T-cell (primary cell): ENCODE results near the gene TMEM250. TPM values are rescaled to one million over a fixed set of nuclear protein-coding genes. Genes with fewer than 3 reads are reported as not detected.
A peak's percentile ranks its signal among the peaks of the same experiment; 100 is the strongest.

ENCODE experiments used
- ATAC-seq, 4 experiments: fragments of 200-7000 bp in 3 of 4; fragments of 150-1000 bp in 1 of 4; cut with Tn5 transposase; replicated peaks in 1 of 4; 1 replicate in 3 of 4; 2 replicates in 1 of 4; pipeline ENCODE4 v1.10.0; 2021; ENCODE audit warnings: moderate library complexity in 3 of 4, mild to moderate bottlenecking in 2 of 4, moderate number of reproducible peaks in 1 of 4
- CTCF ChIA-PET, 2 donors: fragments of 300-600 bp; sonication (Branson Sonifier 250); formaldehyde crosslinking; loops; one replicate each; lab custom pipeline; 2022; ENCODE audit warnings: antibody characterized with exemption in 2 of 2; lab: Charles Lee
- POLR2A ChIA-PET, 2 donors: fragments of 300-600 bp; sonication (Branson Sonifier 250); formaldehyde crosslinking; loops; one replicate each; lab custom pipeline; 2022; ENCODE audit warnings: antibody characterized with exemption in 2 of 2; lab: Charles Lee
- DNase-seq, 35 experiments: peaks; one replicate each; pipeline versions ENCODE4 v3.0.0 to v3.0.0-alpha.2; 2013 to 2023
- H3K27ac ChIP-seq: one replicate; pipeline ENCODE4 v1.5.1; 2013; ENCODE audit warnings: low read length
- H3K27me3 ChIP-seq, 2 experiments: replicated peaks in 1 of 2; 1 replicate in 1 of 2; 2 replicates in 1 of 2; pipeline versions ENCODE4 v1.6.1 to v1.7.0; 2013; ENCODE audit warnings: low read length in 1 of 2, mixed read lengths in 1 of 2; ENCODE audit not compliant: control insufficient read depth in 2 of 2, insufficient read depth in 2 of 2; ENCODE audit errors: extremely low read depth in 1 of 2
- H3K36me3 ChIP-seq, 2 donors: 1 replicate in 1 of 2; 2 replicates in 1 of 2; pipeline versions ENCODE4 v1.6.1 to v1.7.0; 2013; ENCODE audit warnings: low read length in 1 of 2; ENCODE audit not compliant: control insufficient read depth in 2 of 2, insufficient read depth in 1 of 2; ENCODE audit errors: extremely low read depth in 1 of 2
- H3K4me1 ChIP-seq, 2 experiments: 1 replicate in 1 of 2; 2 replicates in 1 of 2; pipeline versions ENCODE4 v1.6.1 to v1.7.0; 2013; ENCODE audit warnings: low read length in 2 of 2, mixed read lengths in 1 of 2; ENCODE audit not compliant: insufficient read depth in 2 of 2, control insufficient read depth in 1 of 2; ENCODE audit errors: extremely low read depth in 1 of 2
- H3K4me3 ChIP-seq, 2 donors: 1 replicate in 1 of 2; 2 replicates in 1 of 2; pipeline versions ENCODE4 v1.5.1 to v1.7.0; 2013; ENCODE audit warnings: mild to moderate bottlenecking in 2 of 2, low read length in 1 of 2, moderate library complexity in 1 of 2; ENCODE audit not compliant: control insufficient read depth in 1 of 2; ENCODE audit errors: extremely low read depth in 1 of 2
- H3K9me3 ChIP-seq: 2 replicates; pipeline ENCODE4 v1.7.0; 2013
- H3K27ac Mint-ChIP-seq, 2 donors: one replicate each; pipeline ENCODE4 v1.8.0; 2020 to 2021; ENCODE audit warnings: mild to moderate bottlenecking in 2 of 2, mixed read lengths in 2 of 2
- H3K27me3 Mint-ChIP-seq, 2 donors: one replicate each; pipeline ENCODE4 v1.8.0; 2021 to 2022; ENCODE audit warnings: mixed read lengths in 2 of 2
- H3K36me3 Mint-ChIP-seq: one replicate; pipeline ENCODE4 v1.8.0; 2021; ENCODE audit warnings: mixed read lengths
- H3K4me1 Mint-ChIP-seq, 3 donors: one replicate each; pipeline ENCODE4 v1.8.0; 2020 to 2022; ENCODE audit warnings: mixed read lengths in 3 of 3, mild to moderate bottlenecking in 1 of 3
- H3K4me3 Mint-ChIP-seq, 3 donors: one replicate each; pipeline ENCODE4 v1.8.0; 2020 to 2022; ENCODE audit warnings: mild to moderate bottlenecking in 3 of 3, mixed read lengths in 3 of 3, moderate library complexity in 3 of 3
- H3K9me3 Mint-ChIP-seq, 3 donors: one replicate each; pipeline ENCODE4 v1.8.0; 2020 to 2022; ENCODE audit warnings: mixed read lengths in 3 of 3
- WGBS: methylation state at CpG from one replicate; pipeline ENCODE4 v1.1.5; 2013; ENCODE audit warnings: missing lambda C conversion rate; ENCODE audit not compliant: insufficient coverage; 5-methylcytosine and 5-hydroxymethylcytosine counted together
- total RNA-seq, 35 experiments: library from RNA in 6 of 35; stranded (reverse) in 6 of 35; fragments of 120-200 nt in 1 of 35; gene quantifications; one replicate each; pipeline versions ENCODE4 v1.2.1 to v1.2.4 and lab custom pipeline; 2013 to 2026

TMEM250 gene
- total RNA-seq, 5 donors from 2014 or later (not counting 1 experiment from before 2014, with no cell fraction given) = 21.0 to 77.9 (median 63.0) TPM

DNA sequence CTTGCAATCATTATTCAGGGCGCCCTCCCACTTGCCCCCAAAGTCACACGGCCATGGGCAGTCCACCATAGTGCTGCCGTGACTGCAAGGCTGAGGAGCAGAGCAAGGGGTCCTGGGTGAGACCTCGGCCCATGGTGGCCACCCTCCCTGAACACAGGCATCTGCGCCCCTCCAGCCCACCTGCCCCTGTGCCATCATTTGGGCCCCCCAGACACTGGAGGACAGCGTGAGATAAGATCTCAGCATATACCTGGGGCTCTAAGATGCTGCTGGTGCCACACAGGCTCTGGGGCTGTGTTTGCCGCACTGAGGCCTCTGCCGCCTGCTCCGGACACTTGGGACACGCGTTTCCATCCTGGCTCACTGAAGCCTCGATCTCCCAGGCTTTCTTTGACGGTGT lies 3.5 kb downstream of the TMEM250 start:
- no peak overlapping the region for H3K4me3 ChIP-seq
- H3K27ac Mint-ChIP-seq = peak overlapping the region in 1 of 2 donors; percentile 94
- H3K4me3 Mint-ChIP-seq = peak overlapping the region in 1 of 3 donors; percentile 5
- peaks cover 38 to 56% (median 53%) of the 10 kb centered on the region in 3 donors for H3K4me1 Mint-ChIP-seq
- POLR2A ChIA-PET = no interaction called here
- no peaks in the 10 kb centered on the region for H3K9me3 Mint-ChIP-seq
- H3K27ac ChIP-seq = no peak overlapping the region
- no peaks in the 10 kb centered on the region for H3K9me3 ChIP-seq
- H3K4me1 ChIP-seq = peaks cover 45 to 82% of the 10 kb centered on the region in 2 experiments
- peaks cover 10 to 22% of the 10 kb centered on the region in 2 donors for H3K36me3 ChIP-seq
- no peaks in the 10 kb centered on the region for H3K27me3 ChIP-seq
- WGBS = 92% methylated on average over 13 of the region's 13 CpGs
- ATAC-seq = no peak
- no peaks in the 10 kb centered on the region for H3K27me3 Mint-ChIP-seq
- no peak for DNase-seq
- H3K36me3 Mint-ChIP-seq = no peaks in the 10 kb centered on the region
- CTCF ChIA-PET = no interaction called here

DNA sequence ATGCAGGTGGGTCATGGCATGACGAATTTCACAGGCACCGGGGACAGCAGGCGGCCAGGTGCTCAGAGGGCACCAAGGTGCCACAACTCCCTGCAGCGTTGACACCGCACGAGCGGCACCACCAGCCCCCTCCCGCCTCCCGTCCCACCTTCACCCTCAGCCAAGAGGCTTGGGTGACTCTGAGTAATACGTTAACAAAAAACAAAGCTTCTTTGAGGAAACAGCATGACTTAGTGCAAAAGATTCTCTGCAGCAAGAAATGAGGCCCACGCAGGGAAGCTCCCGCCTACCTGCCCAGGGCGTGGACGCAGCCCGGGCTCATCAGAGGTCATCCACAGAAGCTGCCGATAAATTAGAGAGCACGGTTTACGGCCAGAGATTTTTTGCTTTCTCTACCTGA lies 4.1 kb downstream of the TMEM250 start:
- DNase-seq = no peak
- H3K9me3 Mint-ChIP-seq = no peaks in the 10 kb centered on the region
- H3K27ac ChIP-seq = no peak overlapping the region
- POLR2A ChIA-PET = no interaction called here
- no peaks in the 10 kb centered on the region for H3K27me3 Mint-ChIP-seq
- no peaks in the 10 kb centered on the region for H3K9me3 ChIP-seq
- no peaks in the 10 kb centered on the region for H3K27me3 ChIP-seq
- H3K27ac Mint-ChIP-seq = peak overlapping the region in 1 of 2 donors; percentile 94
- ATAC-seq = no peak
- peaks cover 42 to 56% (median 55%) of the 10 kb centered on the region in 3 donors for H3K4me1 Mint-ChIP-seq
- peaks cover 10 to 22% of the 10 kb centered on the region in 2 donors for H3K36me3 ChIP-seq
- 95% methylated on average over 18 of the region's 18 CpGs for WGBS
- H3K36me3 Mint-ChIP-seq = no peaks in the 10 kb centered on the region
- H3K4me1 ChIP-seq = peaks cover 47 to 82% of the 10 kb centered on the region in 2 experiments
- CTCF ChIA-PET = no interaction called here
- H3K4me3 ChIP-seq = no peak overlapping the region
- peak overlapping the region in 1 of 3 donors; percentile 5 for H3K4me3 Mint-ChIP-seq

DNA sequence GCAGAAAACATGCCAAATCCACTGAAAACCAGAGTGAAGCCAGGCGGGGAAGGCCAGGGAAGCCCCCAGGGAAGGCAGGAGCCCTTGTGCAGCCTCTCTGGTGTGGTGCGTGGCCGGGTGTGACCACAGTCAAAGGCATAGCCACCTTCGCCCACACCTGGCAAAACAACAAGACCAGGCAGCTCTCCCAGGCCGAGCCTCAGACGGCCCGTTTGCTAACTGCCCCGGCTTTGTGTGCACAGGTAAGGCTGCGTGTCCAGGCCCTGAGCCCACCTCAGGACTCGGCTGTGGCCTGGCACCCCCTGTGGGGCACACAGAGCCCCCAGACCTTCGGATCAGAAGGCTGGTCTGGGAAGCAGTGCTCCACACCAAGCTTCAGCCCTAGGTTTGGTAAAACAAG lies 6.1 kb downstream of the TMEM250 start:
- DNase-seq (no peak), ATAC-seq (no peak)
- WGBS = 83% methylated on average over 10 of the region's 11 CpGs
- Mint-ChIP-seq H3K36me3 (no peaks in the 10 kb centered on the region), H3K4me3 (peak overlapping the region in 1 of 3 donors; percentile 83), H3K4me1 (peaks cover 53 to 68% (median 68%) of the 10 kb centered on the region in 3 donors), H3K9me3 (no peaks in the 10 kb centered on the region), H3K27me3 (no peaks in the 10 kb centered on the region), H3K27ac (peak overlapping the region; percentile 94 to 96)
- Histone ChIP-seq H3K36me3 (peaks cover 10 to 22% of the 10 kb centered on the region in 2 donors), H3K9me3 (no peaks in the 10 kb centered on the region), H3K4me3 (no peak overlapping the region), H3K27me3 (no peaks in the 10 kb centered on the region), H3K4me1 (peaks cover 53 to 93% of the 10 kb centered on the region in 2 experiments), H3K27ac (peak overlapping the region; percentile 53)
- POLR2A ChIA-PET = no interaction called here
- CTCF ChIA-PET = no interaction called here

DNA sequence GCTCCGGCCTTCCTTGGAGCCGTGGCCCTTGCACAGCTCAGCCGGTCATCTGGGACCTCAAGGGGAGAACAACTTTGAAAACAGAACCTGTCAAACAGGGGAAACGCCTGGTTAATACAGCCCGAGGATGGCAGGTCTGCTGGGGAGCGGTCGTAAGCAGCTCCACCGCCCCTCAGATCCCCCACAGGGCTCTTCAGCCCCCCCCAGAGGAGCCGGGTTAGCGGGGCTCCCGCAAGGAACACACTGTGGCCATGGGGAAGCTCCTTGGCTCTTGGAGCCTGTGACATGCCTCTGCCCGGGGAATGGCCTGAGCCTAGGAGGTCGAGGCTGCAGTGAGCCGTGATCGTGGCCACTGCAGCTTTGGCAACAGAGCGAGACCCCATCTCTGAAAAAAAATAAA lies 6.8 kb downstream of the TMEM250 start:
- Mint-ChIP-seq H3K4me3 (peak overlapping the region in 1 of 3 donors; percentile 83), H3K4me1 (peaks cover 60 to 73% (median 71%) of the 10 kb centered on the region in 3 donors), H3K9me3 (no peaks in the 10 kb centered on the region), H3K27me3 (no peaks in the 10 kb centered on the region), H3K36me3 (no peaks in the 10 kb centered on the region), H3K27ac (peak overlapping the region; percentile 79 to 96)
- ChIA-PET POLR2A (interaction anchor here in 1 of 2 donors (0.6 kb wide), 1 partner anchor 18 kb away, joined by 3 read pairs; no protein-coding TSS in a partner anchor), CTCF (no interaction called here)
- H3K4me1 ChIP-seq = peaks cover 53 to 93% of the 10 kb centered on the region in 2 experiments
- no peak for DNase-seq
- H3K27me3 ChIP-seq = no peaks in the 10 kb centered on the region
- peaks cover 5 to 22% of the 10 kb centered on the region in 2 donors for H3K36me3 ChIP-seq
- H3K27ac ChIP-seq = peak overlapping the region; percentile 52
- no peaks in the 10 kb centered on the region for H3K9me3 ChIP-seq
- ATAC-seq = no peak
- 92% methylated on average over 16 of the region's 16 CpGs for WGBS
- H3K4me3 ChIP-seq = no peak overlapping the region

DNA sequence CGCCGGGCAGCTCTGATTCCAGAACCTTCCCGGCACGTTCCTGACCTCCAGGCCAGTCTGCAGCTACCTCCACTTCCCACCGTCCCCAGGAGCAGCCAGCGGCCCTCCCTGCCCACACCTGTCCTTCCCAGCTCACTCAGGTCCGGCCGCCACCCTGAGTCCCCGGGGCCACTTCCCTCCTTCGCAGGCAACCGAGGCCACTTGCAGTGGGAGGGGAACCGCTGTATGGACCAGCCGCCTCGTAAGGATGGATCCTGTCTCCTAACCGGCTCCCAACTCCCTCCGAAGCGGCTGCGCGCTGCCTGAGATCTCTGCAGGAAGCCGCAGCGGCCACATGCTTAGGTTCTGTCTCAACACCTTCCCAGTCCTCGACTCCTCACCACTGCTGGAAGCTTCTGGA lies 7.5 kb downstream of the TMEM250 start:
- no peaks in the 10 kb centered on the region for H3K27me3 Mint-ChIP-seq
- Histone ChIP-seq H3K4me1 (peaks cover 53 to 96% of the 10 kb centered on the region in 2 experiments), H3K27me3 (no peaks in the 10 kb centered on the region), H3K4me3 (no peak overlapping the region), H3K9me3 (no peaks in the 10 kb centered on the region), H3K36me3 (peaks cover 4 to 18% of the 10 kb centered on the region in 2 donors), H3K27ac (peak overlapping the region; percentile 52)
- ChIA-PET CTCF (interaction anchor here in 1 of 2 donors (0.6 kb wide), 1 partner anchor 21 kb away, joined by 3 read pairs; no protein-coding TSS in a partner anchor), POLR2A (no interaction called here)
- no peak for ATAC-seq
- no peak for DNase-seq
- H3K4me1 Mint-ChIP-seq = peaks cover 63 to 75% (median 73%) of the 10 kb centered on the region in 3 donors
- peak overlapping the region; percentile 31 to 83 (median 55) for H3K4me3 Mint-ChIP-seq
- whole genome bisulfite sequencing = 91% methylated on average over 21 of the region's 22 CpGs
- H3K27ac Mint-ChIP-seq = peak overlapping the region; percentile 79 to 96
- no peaks in the 10 kb centered on the region for H3K36me3 Mint-ChIP-seq
- H3K9me3 Mint-ChIP-seq = no peaks in the 10 kb centered on the region

DNA sequence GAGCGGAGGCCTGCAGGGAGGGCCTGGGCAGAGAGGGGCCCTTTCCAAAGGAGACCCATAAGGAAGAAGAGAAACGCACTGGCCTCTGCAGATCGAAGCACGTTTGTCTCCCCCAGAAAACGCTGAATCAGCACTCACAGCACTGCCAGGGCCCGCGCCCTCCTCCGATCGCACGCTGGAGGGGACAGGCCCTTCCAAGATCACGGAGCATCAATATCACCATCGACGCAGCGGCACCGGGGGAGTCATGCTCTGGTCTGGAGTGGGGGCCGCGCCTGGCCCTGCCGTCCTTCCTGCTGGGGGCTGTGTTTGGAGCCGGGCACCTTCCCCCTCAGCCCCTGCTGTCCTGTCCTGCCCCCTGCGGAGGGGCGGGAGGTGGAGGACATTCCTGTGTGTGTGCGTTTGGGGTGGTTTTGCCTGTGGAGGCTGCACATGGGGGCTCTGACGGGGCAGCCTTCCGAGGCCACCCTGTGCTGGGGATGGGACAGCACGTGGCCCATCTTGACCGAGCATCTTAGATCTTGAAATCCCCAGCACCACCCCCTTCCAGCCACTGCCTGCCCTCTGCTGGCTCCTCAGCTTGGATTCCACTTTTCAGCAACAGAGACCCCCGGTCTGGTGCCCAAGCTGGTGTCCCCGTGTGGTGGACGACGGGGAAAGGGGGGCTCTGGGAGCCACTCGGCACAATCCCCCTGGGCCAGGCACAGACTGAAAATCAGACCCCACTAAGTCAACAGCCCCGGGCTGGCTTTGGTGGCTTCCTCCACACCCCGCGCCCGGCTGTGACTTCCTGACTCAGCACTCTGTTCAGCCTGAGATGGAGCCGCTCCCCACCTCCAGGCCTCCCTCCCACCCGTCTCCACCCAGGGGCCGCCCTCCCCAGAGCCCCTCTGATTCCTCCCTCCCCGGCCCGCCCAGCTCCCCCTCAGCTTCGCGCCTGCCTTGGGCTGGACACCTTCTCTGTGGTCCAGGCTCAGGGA lies 8.3 kb downstream of the TMEM250 start:
- WGBS = 11% methylated on average over 35 of the region's 42 CpGs
- H3K4me1 Mint-ChIP-seq = peaks cover 70 to 81% (median 79%) of the 10 kb centered on the region in 3 donors
- Histone ChIP-seq H3K36me3 (peaks cover 4 to 10% of the 10 kb centered on the region in 2 donors), H3K27me3 (no peaks in the 10 kb centered on the region), H3K4me1 (peaks cover 49 to 96% of the 10 kb centered on the region in 2 experiments), H3K4me3 (peak overlapping the region; percentile 48 to 70), H3K9me3 (no peaks in the 10 kb centered on the region), H3K27ac (peak overlapping the region; percentile 52)
- POLR2A ChIA-PET = no interaction called here
- peak overlapping the region; percentile 81 to 96 for H3K27ac Mint-ChIP-seq
- peak in 11 of 35 experiments; percentile 30 to 68 (median 38) for DNase-seq
- no peaks in the 10 kb centered on the region for H3K9me3 Mint-ChIP-seq
- CTCF ChIA-PET = interaction anchor here (0.6 to 0.8 kb wide), 2 partner anchors 20 to 879 kb away, joined by 3 read pairs; no protein-coding TSS in a partner anchor
- H3K36me3 Mint-ChIP-seq = no peaks in the 10 kb centered on the region
- peak; percentile 19 to 29 (median 24) for ATAC-seq
- H3K27me3 Mint-ChIP-seq = no peaks in the 10 kb centered on the region
- peak overlapping the region; percentile 69 to 83 (median 76) for H3K4me3 Mint-ChIP-seq
